ENCODE data around the gene DCAF5.

- no peak for TF ChIP-seq POLR2AphosphoS5 (IDR thresholded peaks at IDR 0.05; ENCODE audit: borderline replicate concordance, low read depth, low read length)
- TF ChIP-seq EZH2 (IDR thresholded peaks at IDR 0.05) = no peak
Measured at GRCh38 chr14:69045857-69046475, 107.0 kb downstream of the DCAF5 start.

Data from SK-N-MC (cell line).